Breast epithelium (tissue), 3 donors: ENCODE data around the gene RNLS.

ENCODE experiments used
- POLR2AphosphoS5 ChIP-seq, 3 donors: sonication (generic); formaldehyde crosslinking; IDR thresholded peaks; one replicate each; pipeline ENCODE4 v1.6.1; 2017; ENCODE audit warnings: antibody characterized with exemption in 3 of 3
- TF ChIP-seq, protein P1 (sequence below), 3 donors: fragments of 450-650 bp; IDR thresholded peaks; one replicate each; pipeline ENCODE4 v1.5.1; 2016 to 2017; ENCODE audit warnings: antibody characterized with exemption in 3 of 3, mild to moderate bottlenecking in 3 of 3, moderate library complexity in 3 of 3

DNA sequence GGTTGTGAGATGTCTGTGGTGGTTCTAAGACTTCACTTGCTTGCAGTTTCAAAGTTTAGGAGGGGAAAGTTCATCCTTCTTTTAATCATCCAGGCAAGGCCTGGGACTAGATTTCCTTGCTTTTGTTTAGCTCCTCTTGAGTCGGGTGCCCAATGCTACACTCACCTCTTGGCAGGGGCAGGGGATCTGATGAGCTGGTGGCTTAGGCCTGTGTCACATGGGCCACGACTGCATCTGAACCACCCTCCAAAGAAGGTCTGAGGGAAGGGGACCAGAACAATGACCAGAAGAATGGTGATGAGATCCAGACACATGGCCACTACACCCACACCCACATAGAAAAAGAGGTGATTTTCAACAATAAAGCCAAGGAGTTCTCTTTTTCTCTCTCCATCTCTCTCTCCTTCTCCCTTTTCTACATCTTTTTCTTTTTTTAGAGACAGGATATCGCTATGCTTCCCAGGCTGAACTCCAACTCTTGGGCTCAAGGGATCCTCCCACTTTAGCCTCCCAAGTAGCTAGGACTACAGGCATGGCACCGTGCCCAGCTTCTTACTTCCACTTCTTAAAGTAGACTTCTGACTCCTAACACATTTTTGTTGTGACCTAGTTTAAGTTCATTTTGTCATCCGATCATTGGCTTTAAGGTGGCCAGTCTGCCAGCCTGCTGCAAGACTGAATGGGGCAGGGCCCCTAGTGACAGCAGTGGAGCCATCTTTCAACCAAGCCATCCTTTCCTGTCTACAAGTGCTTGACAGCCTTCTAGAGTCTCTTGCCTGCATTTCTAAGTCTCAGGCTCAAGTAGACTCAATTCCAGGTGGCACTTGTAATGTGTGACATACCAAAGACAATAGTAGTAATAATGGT, 350.9 kb downstream of the RNLS start:
- TF ChIP-seq, protein P1, sequence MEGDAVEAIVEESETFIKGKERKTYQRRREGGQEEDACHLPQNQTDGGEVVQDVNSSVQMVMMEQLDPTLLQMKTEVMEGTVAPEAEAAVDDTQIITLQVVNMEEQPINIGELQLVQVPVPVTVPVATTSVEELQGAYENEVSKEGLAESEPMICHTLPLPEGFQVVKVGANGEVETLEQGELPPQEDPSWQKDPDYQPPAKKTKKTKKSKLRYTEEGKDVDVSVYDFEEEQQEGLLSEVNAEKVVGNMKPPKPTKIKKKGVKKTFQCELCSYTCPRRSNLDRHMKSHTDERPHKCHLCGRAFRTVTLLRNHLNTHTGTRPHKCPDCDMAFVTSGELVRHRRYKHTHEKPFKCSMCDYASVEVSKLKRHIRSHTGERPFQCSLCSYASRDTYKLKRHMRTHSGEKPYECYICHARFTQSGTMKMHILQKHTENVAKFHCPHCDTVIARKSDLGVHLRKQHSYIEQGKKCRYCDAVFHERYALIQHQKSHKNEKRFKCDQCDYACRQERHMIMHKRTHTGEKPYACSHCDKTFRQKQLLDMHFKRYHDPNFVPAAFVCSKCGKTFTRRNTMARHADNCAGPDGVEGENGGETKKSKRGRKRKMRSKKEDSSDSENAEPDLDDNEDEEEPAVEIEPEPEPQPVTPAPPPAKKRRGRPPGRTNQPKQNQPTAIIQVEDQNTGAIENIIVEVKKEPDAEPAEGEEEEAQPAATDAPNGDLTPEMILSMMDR (IDR thresholded peaks at IDR 0.05), result no peak
- TF ChIP-seq POLR2AphosphoS5 (IDR thresholded peaks at IDR 0.05), result no peak
